GM20000 (cell line): ENCODE data around the gene LENEP.

Experiments used
- DNase-seq: peaks from one replicate; pipeline ENCODE4 v3.0.0; 2012; ENCODE audit warnings: low spot score
- CTCF ChIP-seq: IDR thresholded peaks from 2 replicates; pipeline ENCODE4 v1.5.1; 2012; ENCODE audit warnings: mild to moderate bottlenecking, control low read depth; ENCODE audit errors: extremely low read depth, missing control alignments

The LENEP gene

GRCh38 chr1:154956544-154956941, 36.8 kb upstream of the LENEP start:
- TF ChIP-seq CTCF = no peak
- DNase-seq = no peak

- no peak for DNase-seq
- no peak for TF ChIP-seq CTCF
These were observed 36.2 kb upstream of the LENEP start for GRCh38 chr1:154957091-154957657.

- DNase-seq = no peak
- TF ChIP-seq CTCF = no peak
These were observed 35.4 kb upstream of the LENEP start for GRCh38 chr1:154958036-154958435.

- DNase-seq = no peak
- no peak for TF ChIP-seq CTCF
These were observed 34.5 kb upstream of the LENEP start for GRCh38 chr1:154958681-154959425.

GRCh38 chr1:154959426-154959780, 34.0 kb upstream of the LENEP start:
- DNase-seq = no peak
- no peak for TF ChIP-seq CTCF

- TF ChIP-seq CTCF = no peak
- peak; percentile 28 for DNase-seq
These were observed 32.8 kb upstream of the LENEP start for GRCh38 chr1:154960446-154961136.
